GM19193 (cell line): Measurements from ENCODE around the gene PRICKLE2.

Experiments
- POLR2A ChIP-seq: IDR thresholded peaks from 4 replicates; pipeline ENCODE4 v1.6.1; 2011; ENCODE audit not compliant: insufficient read depth, insufficient read length; ENCODE audit errors: extremely low read depth

The PRICKLE2 gene

DNA sequence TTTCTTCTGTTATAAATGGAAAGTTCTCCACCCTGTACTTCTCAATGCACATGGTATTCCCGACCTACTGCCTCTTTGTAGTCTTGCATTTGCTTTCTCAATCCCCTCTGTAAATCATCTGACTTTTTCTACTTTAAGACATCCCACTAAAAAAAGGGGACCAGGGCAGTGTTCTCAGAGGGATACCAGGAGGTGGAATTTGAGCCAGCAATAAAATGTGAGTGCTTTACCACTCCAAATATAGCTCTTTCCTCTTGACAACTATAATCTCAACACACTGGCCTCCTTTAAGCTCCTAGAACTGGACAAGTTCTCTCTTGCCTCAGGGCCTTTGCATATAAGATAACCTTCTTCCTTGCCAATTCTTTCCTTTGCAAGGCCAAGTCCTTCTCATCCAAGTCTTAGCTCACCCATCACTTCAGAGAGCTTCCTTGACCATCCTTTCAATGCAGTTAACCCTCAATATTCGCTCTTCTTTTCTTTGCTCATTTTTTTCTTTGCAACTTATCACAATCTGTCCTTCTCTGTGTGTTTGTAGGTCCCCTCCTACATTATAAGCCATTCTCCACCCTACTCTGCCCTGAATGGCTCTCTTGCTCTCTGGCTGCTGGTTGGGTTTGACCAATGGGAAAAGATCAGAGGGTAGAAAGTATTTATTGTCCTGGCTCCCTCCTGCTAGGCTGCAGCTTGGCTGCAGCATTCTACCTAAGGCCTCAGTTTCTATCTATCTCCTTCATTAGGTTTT, 93.4 kb downstream of the PRICKLE2 start:
- TF ChIP-seq POLR2A: no peak

DNA sequence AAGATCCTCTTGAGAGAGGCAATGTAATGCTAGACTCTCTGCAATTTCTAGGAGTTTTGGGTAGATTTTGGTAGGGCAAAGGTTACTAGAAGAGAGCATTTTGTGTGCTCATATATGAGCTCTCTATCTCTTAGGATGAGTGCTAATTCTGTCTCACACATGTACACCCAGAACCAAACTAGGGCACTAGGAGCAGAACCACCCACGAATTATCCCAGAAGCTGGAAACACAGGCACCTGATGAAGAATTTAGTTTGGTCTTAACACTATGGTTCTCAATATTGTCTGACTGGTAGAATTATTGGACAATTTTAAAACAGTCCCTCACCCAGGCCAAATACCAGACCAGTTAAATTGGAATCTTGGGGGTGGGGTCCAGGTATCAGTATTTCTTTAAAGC, 94.8 kb downstream of the PRICKLE2 start:
- no peak for TF ChIP-seq POLR2A

DNA sequence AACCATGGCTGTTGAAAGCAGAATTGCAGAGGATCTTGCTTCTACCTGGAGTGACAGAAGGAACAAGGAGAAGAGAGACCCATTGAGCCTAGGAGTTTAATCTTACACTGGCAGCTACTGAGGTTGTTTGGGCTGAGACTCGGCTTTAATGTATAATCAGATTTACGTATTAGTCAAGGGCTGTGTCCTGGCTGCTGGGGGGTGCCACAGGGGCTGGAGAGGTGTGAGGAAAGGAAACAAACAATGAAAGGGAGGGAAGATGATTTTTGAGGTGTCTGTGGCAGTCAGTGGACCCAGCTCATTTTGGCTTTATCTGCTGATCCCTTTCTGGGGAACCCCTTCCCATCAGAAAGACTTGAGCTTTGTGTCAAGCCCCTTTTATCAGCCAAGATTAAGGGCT, 95.7 kb downstream of the PRICKLE2 start:
- TF ChIP-seq POLR2A: no peak

DNA sequence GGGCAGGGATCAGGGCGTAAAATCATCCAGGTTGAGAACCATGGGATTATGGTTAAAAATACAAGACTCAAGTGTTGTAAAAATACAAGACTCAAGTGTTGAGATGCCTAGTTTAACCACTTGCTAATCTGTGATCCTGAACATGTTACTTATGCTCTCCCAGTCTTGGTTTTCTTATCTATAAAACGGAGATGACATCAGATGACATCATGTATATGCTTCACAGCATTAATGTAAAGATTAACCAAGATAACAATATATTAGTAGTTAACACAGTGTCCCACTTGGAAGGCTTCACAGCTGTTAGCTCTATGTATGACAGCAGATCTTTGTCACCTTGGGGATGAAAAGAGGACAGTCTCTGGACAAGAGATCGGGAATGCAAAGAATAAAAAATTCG, 96.2 kb downstream of the PRICKLE2 start:
- TF ChIP-seq POLR2A: no peak

DNA sequence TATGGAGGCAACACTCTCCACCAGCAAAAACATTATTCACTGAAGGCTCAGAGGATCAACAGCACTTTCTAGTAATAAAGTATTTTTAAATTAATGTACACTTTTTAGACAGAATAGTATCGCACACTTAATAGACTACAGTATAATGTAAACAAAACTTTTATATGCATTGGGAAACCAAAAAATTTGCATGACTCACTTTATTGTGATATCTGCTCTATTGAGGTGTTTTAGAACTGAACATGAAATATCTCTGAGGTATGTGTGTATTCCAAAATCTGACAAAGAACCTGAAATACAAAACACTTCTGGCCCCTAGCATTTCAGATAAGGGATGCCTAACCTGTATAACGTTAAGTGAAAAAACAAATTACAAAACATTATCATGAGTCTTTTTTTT, 99.7 kb downstream of the PRICKLE2 start:
- no peak for TF ChIP-seq POLR2A

DNA sequence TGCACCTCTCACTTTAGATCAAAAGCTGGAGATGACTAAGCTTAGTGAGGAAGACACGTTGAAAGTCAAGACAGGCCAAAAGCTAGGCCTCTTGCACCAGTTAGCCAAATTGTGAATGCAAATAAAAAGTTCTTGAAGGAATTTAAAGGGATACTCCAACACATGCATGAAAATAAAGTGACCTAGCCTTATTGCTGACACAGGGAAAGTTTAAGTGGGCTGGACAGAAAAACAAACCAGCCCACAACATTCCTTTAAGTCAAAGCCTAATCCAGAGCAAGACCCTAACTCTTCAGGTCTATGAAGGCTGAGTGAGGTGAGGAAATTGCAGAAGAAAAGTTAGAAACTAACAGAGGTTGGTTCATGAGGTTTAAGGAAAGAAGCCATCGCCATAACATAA, 101.3 kb downstream of the PRICKLE2 start:
- TF ChIP-seq POLR2A: no peak

DNA sequence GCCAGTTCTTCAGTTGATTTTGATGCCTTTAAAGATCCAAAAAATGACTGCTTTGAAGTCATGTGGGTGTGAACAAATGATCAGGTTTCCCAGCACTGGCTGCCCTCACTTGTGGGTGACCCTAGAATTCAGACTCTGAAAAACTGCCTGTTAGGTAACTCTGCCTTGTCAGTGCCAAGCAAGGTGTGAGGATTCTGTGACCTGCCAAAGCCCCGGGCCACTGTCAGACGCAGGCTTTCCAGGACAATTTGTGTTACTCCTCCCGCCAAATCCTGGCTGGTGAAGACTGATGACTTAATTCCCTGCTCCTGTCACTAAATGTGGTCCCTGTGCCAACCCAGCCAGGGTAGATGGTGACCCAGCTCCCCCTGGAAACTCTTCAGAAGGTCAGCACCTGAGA, 102.8 kb downstream of the PRICKLE2 start:
- TF ChIP-seq POLR2A: no peak

DNA sequence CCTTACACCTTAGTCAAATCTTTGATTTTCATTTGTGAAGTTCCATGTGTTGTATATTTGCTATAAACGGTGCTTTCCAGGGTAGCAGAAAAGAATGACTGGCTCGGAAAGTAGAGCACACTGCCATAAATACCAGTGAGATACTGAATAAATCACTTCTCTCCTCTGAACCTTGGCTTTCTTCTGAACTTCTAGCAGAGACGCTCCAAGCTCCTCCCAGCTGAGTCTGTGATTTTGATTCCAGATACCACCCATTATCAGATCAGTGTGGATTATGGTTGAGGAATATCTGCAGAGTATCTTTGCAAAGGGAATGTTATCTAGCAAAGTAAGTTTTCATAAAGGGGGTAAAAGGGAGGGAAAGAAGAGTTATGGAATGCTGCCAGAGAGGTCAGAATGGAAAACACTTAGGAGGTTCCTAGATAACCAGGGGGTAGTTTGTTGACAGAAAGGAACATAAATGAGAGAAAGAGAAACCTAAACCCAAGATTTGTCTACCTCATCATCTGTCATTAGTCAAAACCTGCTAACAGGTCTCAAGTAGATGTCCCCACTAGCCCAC, 103.4 kb downstream of the PRICKLE2 start:
- no peak for TF ChIP-seq POLR2A

DNA sequence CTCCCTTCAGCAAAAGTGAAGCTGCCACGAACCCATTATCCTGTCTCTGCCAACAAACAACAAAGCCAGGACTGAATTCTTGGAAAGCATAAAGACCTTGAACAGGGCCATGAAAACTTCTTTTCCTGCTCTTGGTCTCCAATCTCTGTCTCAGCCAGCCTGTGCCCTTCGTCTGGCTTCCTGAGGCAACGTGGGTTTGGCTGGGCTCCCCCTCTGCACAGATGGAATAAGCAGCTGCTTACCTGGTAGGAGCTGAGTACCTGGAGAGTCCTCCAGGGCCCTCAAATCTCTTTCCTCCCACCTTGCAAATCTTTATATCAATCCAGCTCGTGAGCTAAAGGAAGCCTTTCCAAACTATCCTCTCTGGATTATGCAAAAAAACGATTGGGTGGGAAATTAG, 104.4 kb downstream of the PRICKLE2 start:
- no peak for TF ChIP-seq POLR2A

DNA sequence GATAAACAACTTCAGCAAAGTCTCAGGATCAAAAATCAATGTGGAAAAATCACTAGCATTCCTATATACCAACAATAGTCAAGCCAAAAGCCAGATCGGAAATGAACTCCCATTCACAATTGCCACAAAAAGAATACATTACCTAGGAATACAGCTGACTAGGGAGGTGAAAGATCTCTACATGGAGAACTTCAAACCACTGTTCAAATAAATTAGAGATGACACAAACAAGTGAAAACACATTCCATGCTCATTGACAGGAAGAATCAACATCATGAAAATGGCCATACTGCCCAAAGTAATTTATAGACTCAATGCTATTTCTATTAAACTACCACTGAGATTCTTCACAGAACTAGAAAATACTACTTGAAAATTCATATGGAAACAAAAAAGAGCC, 107.8 kb downstream of the PRICKLE2 start:
- TF ChIP-seq POLR2A: no peak

DNA sequence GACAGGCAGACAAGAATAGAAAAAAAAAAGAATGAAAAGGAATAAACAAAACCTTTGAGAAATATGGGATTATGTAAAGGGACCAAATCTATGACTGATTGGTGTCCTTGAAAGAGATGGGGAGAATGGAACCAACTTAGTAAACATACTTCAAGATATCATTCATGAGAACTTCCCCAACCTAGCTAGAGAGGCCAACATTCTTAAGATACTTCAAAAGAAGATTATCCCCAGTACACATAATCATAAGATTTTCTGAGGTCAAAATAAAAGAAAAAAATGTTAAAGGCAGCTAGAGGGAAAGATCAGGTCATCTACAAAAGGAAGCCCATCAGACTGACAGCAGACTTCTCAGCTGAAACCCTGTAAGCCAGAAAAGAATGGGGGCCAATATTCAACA, 110.6 kb downstream of the PRICKLE2 start:
- no peak for TF ChIP-seq POLR2A

DNA sequence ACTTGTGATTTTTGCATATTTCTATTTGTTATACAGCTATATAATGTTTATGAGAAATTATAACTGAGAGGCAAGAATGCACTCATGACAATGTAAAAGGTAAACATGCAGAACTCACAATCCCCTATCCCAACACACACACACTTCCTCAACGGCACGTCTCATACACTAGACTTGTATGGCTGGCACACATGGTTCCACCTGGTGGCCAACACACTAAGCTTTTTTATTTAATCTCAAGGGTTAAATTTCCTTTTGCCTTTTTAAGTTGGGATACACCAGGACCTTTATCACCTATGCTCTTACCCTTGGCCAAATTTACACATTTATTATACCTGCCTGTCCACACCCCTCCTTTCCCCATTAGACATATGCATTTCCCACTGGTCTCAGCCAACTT, 113.4 kb downstream of the PRICKLE2 start:
- no peak for TF ChIP-seq POLR2A

DNA sequence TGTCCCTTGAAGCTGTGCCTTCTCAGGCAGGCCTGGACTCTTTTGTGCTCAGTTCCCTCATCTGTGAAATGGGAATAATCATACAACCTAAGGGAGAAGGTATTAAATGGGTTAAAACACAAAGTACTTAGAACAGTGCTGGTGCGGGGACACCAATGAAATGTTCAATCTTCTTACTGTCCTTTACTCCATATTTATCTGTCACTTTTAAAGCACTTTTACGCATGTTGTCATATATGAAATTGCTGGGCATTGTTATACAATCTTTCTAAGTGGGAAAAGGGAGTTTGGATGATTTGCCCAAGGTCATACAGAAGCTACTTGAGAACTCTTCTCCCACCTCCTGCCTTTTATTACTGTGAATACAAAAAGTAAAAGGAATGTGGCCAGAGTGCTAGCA, 114.2 kb downstream of the PRICKLE2 start:
- TF ChIP-seq POLR2A: no peak

DNA sequence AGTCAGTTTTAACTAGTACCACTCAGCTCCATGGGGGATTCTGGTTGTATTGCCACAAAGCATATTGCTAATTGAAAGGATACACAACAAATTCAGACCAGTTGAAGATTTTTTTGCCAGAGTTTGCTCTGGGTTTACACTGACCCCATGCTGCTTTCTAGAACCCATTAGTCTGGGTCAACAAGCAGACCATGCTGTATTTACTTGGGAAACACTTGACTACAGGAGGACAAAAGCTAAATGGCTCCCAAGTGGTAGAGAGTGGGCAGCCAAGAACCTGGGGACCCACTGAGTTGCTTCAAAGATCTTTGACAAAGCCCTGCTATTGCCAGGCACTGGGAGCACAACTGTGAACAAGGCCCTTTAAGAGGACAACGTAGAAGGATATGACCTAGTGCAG, 115.2 kb downstream of the PRICKLE2 start:
- TF ChIP-seq POLR2A: no peak

DNA sequence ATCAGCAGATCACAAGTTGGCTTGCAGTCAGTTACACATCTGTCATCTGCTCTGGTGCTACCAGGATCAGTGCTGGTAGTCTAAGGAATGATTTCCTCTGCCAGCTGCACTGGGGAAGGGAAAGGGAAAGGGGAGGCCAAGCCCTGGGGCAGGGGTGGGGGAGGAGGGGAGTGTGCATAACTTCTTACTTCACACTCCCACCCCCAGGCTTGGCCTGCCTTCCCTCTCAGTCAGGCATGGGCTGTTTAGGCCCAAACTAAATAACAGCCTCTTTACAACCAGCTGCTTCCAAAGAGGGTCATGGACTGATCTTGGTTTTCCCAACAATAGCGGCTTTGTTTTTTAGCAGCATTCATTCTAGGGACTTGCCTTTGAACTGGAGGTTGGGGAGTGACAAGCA, 115.8 kb downstream of the PRICKLE2 start:
- no peak for TF ChIP-seq POLR2A

DNA sequence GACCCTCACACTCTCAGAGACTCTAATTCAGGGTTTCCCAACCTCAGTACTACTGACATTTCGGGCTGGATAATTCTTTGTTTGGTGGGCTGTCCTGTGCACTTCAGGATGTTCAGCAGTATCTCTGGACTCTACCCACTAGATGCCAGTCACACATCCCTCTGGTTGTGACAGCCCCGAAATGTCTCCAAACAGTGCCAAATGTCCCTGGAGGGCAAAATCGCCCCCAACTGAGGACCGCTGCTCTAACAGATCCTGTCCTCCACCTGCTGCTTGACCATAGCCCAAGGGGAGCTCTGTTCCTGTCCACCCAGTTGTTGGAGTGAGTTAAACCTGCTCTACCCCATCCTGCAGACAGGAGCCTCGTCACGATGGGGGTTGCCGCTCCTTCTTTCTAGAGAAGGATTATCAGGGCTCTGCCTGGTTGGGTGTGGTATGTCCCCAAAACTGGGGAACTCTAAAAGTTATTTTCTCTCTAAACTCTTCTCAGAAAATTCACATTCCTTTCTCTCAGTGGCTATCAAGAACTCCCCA, 116.4 kb downstream of the PRICKLE2 start:
- no peak for TF ChIP-seq POLR2A
